Gastrocnemius medialis (tissue), 4 donors: ENCODE measurements around the gene KLHL30. TPM values are rescaled to one million over a fixed set of nuclear protein-coding genes. Genes with fewer than 3 reads are reported as not detected.

ENCODE experiments used
- ATAC-seq, 2 donors: fragments of 150-250 bp; one replicate each; pipeline ENCODE4 v1.9.1; 2016
- DNase-seq, 2 donors: peaks; one replicate each; pipeline ENCODE4 v3.0.0-alpha.2; 2019
- H3K27ac ChIP-seq, 4 donors: fragments of 200-600 bp; sonication (generic); 1 replicate in 1 of 4; 2 replicates in 3 of 4; pipeline ENCODE4 v1.5.1; 2016 to 2018; ENCODE audit warnings: mild to moderate bottlenecking in 2 of 4, moderate library complexity in 1 of 4
- H3K27me3 ChIP-seq, 3 donors: fragments of 200-600 bp; sonication (generic) in 2 of 3; 1 replicate in 1 of 3; 2 replicates in 2 of 3; pipeline versions ENCODE4 v1.5.1 to v1.6.0; 2016 to 2019; ENCODE audit warnings: mild to moderate bottlenecking in 1 of 3, moderate library complexity in 1 of 3
- H3K36me3 ChIP-seq, 2 donors: fragments of 200-600 bp; sonication (generic) in 1 of 2; one replicate each; pipeline ENCODE4 v1.5.1; 2017 to 2018
- H3K4me1 ChIP-seq, 2 donors: fragments of 200-600 bp; sonication (generic) in 1 of 2; one replicate each; pipeline ENCODE4 v1.5.1; 2016 to 2017; ENCODE audit warnings: mild to moderate bottlenecking in 2 of 2
- H3K4me3 ChIP-seq, 4 donors: fragments of 200-600 bp; sonication (generic) in 3 of 4; 1 replicate in 1 of 4; 2 replicates in 3 of 4; pipeline ENCODE4 v1.5.1; 2016 to 2019; ENCODE audit warnings: mild to moderate bottlenecking in 2 of 4
- H3K9me3 ChIP-seq, 3 donors: fragments of 200-600 bp; sonication (generic) in 2 of 3; 1 replicate in 1 of 3; 2 replicates in 2 of 3; pipeline ENCODE4 v1.5.1; 2016 to 2019
- CTCF ChIP-seq, 5 experiments: fragments of 450-650 bp in 3 of 5; fragments of 200-600 bp in 2 of 5; sonication (generic) in 2 of 5; IDR thresholded peaks in 4 of 5; conservative IDR thresholded peaks in 1 of 5; 1 replicate in 4 of 5; 2 replicates in 1 of 5; pipeline ENCODE4 v1.5.1; 2016 to 2019; ENCODE audit warnings: antibody characterized with exemption in 5 of 5, mild to moderate bottlenecking in 3 of 5, moderate library complexity in 3 of 5
- POLR2A ChIP-seq, 2 donors: fragments of 450-650 bp; IDR thresholded peaks; one replicate each; pipeline ENCODE4 v1.6.1; 2017; ENCODE audit warnings: antibody characterized with exemption in 2 of 2, mild to moderate bottlenecking in 2 of 2, moderate library complexity in 2 of 2
- in situ Hi-C, 4 donors: fragments of 200-750 bp; cut with MboI; loops; one replicate each; pipeline versions ENCODE4 v1.15.0 to v1.8.0; 2017; ENCODE audit warnings: low sequenced_read_pairs in 4 of 4
- intact Hi-C: fragments of 100-400 bp; cut with DNase I; formaldehyde crosslinking; loops from one replicate; pipeline ENCODE4 v1.15.1; 2023; ENCODE audit warnings: low total_unique reads
- total RNA-seq, 4 donors: library from RNA; depleted of rRNA; stranded (reverse); fragments of >200 nt; gene quantifications; one replicate each; pipeline versions ENCODE4 v1.1.0 to v1.2.3, GENCODE V29; 2016

KLHL30 gene
- total RNA-seq, 4 donors from 2014 or later: 37.9 to 224 (median 142) TPM

- H3K27me3 ChIP-seq: no peaks in the 10 kb centered on the region
- TF ChIP-seq POLR2A (IDR thresholded peaks at IDR 0.05) (no peak), CTCF (IDR thresholded peaks at IDR 0.05 in 4 of 5, conservative IDR thresholded peaks at IDR 0.05 in 1 of 5) (no peak)
- H3K9me3 ChIP-seq: no peaks in the 10 kb centered on the region
- peaks cover 57 to 61% of the 10 kb centered on the region in 2 donors for H3K4me1 ChIP-seq
- in situ Hi-C loops: no loop called here
- peaks cover 0 to 21% of the 10 kb centered on the region in 2 donors for H3K36me3 ChIP-seq
- intact Hi-C loops: no loop called here
- ATAC-seq (no peak), DNase-seq (no peak)
- peak overlapping the region in 2 of 4 donors; percentile 86 to 89 for H3K4me3 ChIP-seq
- H3K27ac ChIP-seq: peak overlapping the region; percentile 91 to 100 (median 98)
Observed at GRCh38 chr2:238140721-238141540, 2.5 kb downstream of the KLHL30 start.

- H3K27ac ChIP-seq: peak overlapping the region; percentile 91 to 100 (median 98)
- in situ Hi-C loops (no loop called here), intact Hi-C loops (loop anchor here (2.0 kb wide), 1 partner anchor 147 kb away; the partner anchor contains the start of gene PER2)
- peaks cover 0 to 29% of the 10 kb centered on the region in 2 donors for H3K36me3 ChIP-seq
- DNase-seq (peak; percentile 77 to 95), ATAC-seq (peak; percentile 10 to 11)
- no peaks in the 10 kb centered on the region for H3K27me3 ChIP-seq
- no peaks in the 10 kb centered on the region for H3K9me3 ChIP-seq
- H3K4me3 ChIP-seq: peak overlapping the region; percentile 39 to 89 (median 68)
- peaks cover 53 to 55% of the 10 kb centered on the region in 2 donors for H3K4me1 ChIP-seq
- TF ChIP-seq CTCF (IDR thresholded peaks at IDR 0.05 in 4 of 5, conservative IDR thresholded peaks at IDR 0.05 in 1 of 5) (no peak), POLR2A (IDR thresholded peaks at IDR 0.05) (peak; percentile 72 to 79)
Observed at GRCh38 chr2:238141541-238142318, 3.3 kb downstream of the KLHL30 start.

- intact Hi-C loops (loop anchor here (2.0 kb wide), 1 partner anchor 146 kb away; the partner anchor contains the start of gene PER2), in situ Hi-C loops (no loop called here)
- ATAC-seq (peak; percentile 7 to 9), DNase-seq (peak; percentile 45 to 71)
- peak overlapping the region; percentile 91 to 100 (median 98) for H3K27ac ChIP-seq
- H3K4me1 ChIP-seq: peaks cover 49 to 50% of the 10 kb centered on the region in 2 donors
- peaks cover 0 to 34% of the 10 kb centered on the region in 2 donors for H3K36me3 ChIP-seq
- peak overlapping the region; percentile 39 to 89 (median 68) for H3K4me3 ChIP-seq
- TF ChIP-seq POLR2A (IDR thresholded peaks at IDR 0.05) (peak in 1 of 2 donors; percentile 39), CTCF (IDR thresholded peaks at IDR 0.05 in 4 of 5, conservative IDR thresholded peaks at IDR 0.05 in 1 of 5) (no peak)
- H3K27me3 ChIP-seq: no peaks in the 10 kb centered on the region
- no peaks in the 10 kb centered on the region for H3K9me3 ChIP-seq
Observed at GRCh38 chr2:238142382-238143205, 4.1 kb downstream of the KLHL30 start.
